B cell (primary cell): ENCODE data around the gene CCDC191. TPM values are rescaled to one million over a fixed set of nuclear protein-coding genes. Genes with fewer than 3 reads are reported as not detected.

ENCODE experiments used
- ATAC-seq: fragments of 200-7000 bp; cut with Tn5 transposase; one replicate; pipeline ENCODE4 v1.10.0; 2021; ENCODE audit warnings: low read depth, mild to moderate bottlenecking, moderate number of reproducible peaks, moderate library complexity
- CTCF ChIA-PET: fragments of 350-600 bp; sonication (Branson Sonifier 250); formaldehyde crosslinking; loops from one replicate; lab custom pipeline; 2021; ENCODE audit warnings: antibody characterized with exemption, inconsistent platforms; lab: Charles Lee
- POLR2A ChIA-PET: fragments of 350-600 bp; sonication (Branson Sonifier 250); formaldehyde crosslinking; loops from one replicate; lab custom pipeline; 2021; ENCODE audit warnings: antibody characterized with exemption; lab: Charles Lee
- DNase-seq: peaks from one replicate; pipeline ENCODE4 v3.0.0; 2013
- H2AFZ ChIP-seq: 2 replicates; pipeline ENCODE4 v1.6.1; 2012; ENCODE audit warnings: mild to moderate bottlenecking, low read depth, low read length; ENCODE audit not compliant: insufficient read depth, poor library complexity, severe bottlenecking
- H3K27ac ChIP-seq, 2 donors: 1 replicate in 1 of 2; 2 replicates in 1 of 2; pipeline ENCODE4 v1.5.1; 2012 to 2013; ENCODE audit warnings: low read length in 2 of 2, mild to moderate bottlenecking in 2 of 2, moderate library complexity in 1 of 2
- H3K27me3 ChIP-seq, 4 experiments: fragments of 200-600 bp in 1 of 4; sonication (generic) in 1 of 4; replicated peaks in 1 of 4; 1 replicate in 2 of 4; 2 replicates in 2 of 4; pipeline versions ENCODE4 v1.6.1 to v1.7.0; 2013 to 2016; ENCODE audit warnings: low read length in 3 of 4, mild to moderate bottlenecking in 2 of 4, mixed read lengths in 1 of 4, moderate library complexity in 1 of 4; ENCODE audit not compliant: insufficient read depth in 4 of 4, control insufficient read depth in 3 of 4; ENCODE audit errors: control extremely low read depth in 1 of 4
- H3K36me3 ChIP-seq, 2 experiments: replicated peaks in 1 of 2; 1 replicate in 1 of 2; 2 replicates in 1 of 2; pipeline versions ENCODE4 v1.6.1 to v1.7.1; 2013; ENCODE audit warnings: low read length in 1 of 2; ENCODE audit not compliant: insufficient read depth in 2 of 2, control insufficient read depth in 1 of 2; ENCODE audit errors: control extremely low read depth in 1 of 2, extremely low read depth in 1 of 2
- H3K4me1 ChIP-seq, 2 donors: fragments of 200-600 bp in 1 of 2; sonication (generic) in 1 of 2; 1 replicate in 1 of 2; 2 replicates in 1 of 2; pipeline versions ENCODE4 v1.5.1 to v1.6.1; 2013 to 2017; ENCODE audit warnings: low read length in 2 of 2; ENCODE audit not compliant: control insufficient read depth in 2 of 2, insufficient read depth in 2 of 2
- H3K4me2 ChIP-seq: replicated peaks from 2 replicates; pipeline ENCODE3; 2012; ENCODE audit warnings: mild to moderate bottlenecking, low read depth, low read length; ENCODE audit not compliant: poor library complexity, severe bottlenecking
- H3K4me3 ChIP-seq, 5 experiments: fragments of 200-600 bp in 1 of 5; sonication (generic) in 1 of 5; 1 replicate in 3 of 5; 2 replicates in 2 of 5; pipeline versions ENCODE4 v1.5.1 to v1.7.0; 2011 to 2016; ENCODE audit warnings: low read length in 4 of 5, mild to moderate bottlenecking in 4 of 5, low read depth in 2 of 5, control low read depth in 1 of 5, moderate library complexity in 1 of 5; ENCODE audit not compliant: insufficient read depth in 1 of 5; ENCODE audit errors: control extremely low read depth in 1 of 5, extremely low read depth in 1 of 5
- H3K79me2 ChIP-seq: fragments of 200-600 bp; sonication (generic); one replicate; pipeline ENCODE4 v1.6.0; 2016; ENCODE audit warnings: low read length; ENCODE audit not compliant: control insufficient read depth, insufficient read depth
- H3K9ac ChIP-seq: fragments of 200-600 bp; sonication (generic); 2 replicates; pipeline ENCODE4 v1.6.1; 2017; ENCODE audit warnings: mild to moderate bottlenecking, low read length, moderate library complexity
- H3K9me3 ChIP-seq, 3 donors: one replicate each; pipeline versions ENCODE4 v1.6.1 to v1.7.1; 2013; ENCODE audit warnings: low read length in 2 of 3; ENCODE audit not compliant: control insufficient read depth in 2 of 3, insufficient read depth in 1 of 3; ENCODE audit errors: control extremely low read depth in 1 of 3
- H4K20me1 ChIP-seq: 2 replicates; pipeline ENCODE4 v1.6.0; 2012; ENCODE audit warnings: mild to moderate bottlenecking, low read length; ENCODE audit not compliant: insufficient read depth, control insufficient read depth, poor library complexity, severe bottlenecking
- H3K27ac Mint-ChIP-seq: one replicate; pipeline ENCODE4 v1.8.0; 2021; ENCODE audit warnings: mixed read lengths
- H3K27me3 Mint-ChIP-seq: one replicate; pipeline ENCODE4 v1.8.0; 2021; ENCODE audit warnings: mixed read lengths
- H3K4me1 Mint-ChIP-seq: one replicate; pipeline ENCODE4 v1.8.0; 2021; ENCODE audit warnings: mixed read lengths
- H3K4me3 Mint-ChIP-seq: one replicate; pipeline ENCODE4 v1.8.0; 2021; ENCODE audit warnings: mixed read lengths
- H3K9me3 Mint-ChIP-seq: one replicate; pipeline ENCODE4 v1.8.0; 2022; ENCODE audit warnings: mixed read lengths; ENCODE audit not compliant: insufficient read depth
- EZH2 ChIP-seq: IDR thresholded peaks from 2 replicates; pipeline ENCODE4 v1.6.1; 2012; ENCODE audit warnings: borderline replicate concordance, low read depth, mild to moderate bottlenecking, moderate library complexity, low read length; ENCODE audit not compliant: insufficient read depth, poor library complexity, severe bottlenecking
- WGBS: methylation state at CpG from one replicate; pipeline ENCODE4 v1.1.5; 2013; ENCODE audit warnings: missing lambda C conversion rate; ENCODE audit not compliant: insufficient coverage; 5-methylcytosine and 5-hydroxymethylcytosine counted together
- intact Hi-C: fragments of 100-400 bp; cut with micrococcal nuclease; formaldehyde crosslinking; loops from one replicate; pipeline ENCODE4 v1.10.0; 2022
- polyA plus RNA-seq: library from polyadenylated mRNA; depleted of rRNA; stranded (reverse); fragments of >200 nt; gene quantifications from 2 replicates; pipeline ENCODE4 v1.2.3, GENCODE V29; 2012
- total RNA-seq, 2 donors: library from RNA; stranded (reverse); fragments of 120-200 nt in 1 of 2; gene quantifications; 1 replicate in 1 of 2; 2 replicates in 1 of 2; pipeline versions ENCODE4 v1.2.3 to v1.2.4, GENCODE V29; 2013 to 2022
- TF ChIP-seq, protein P1 (sequence below): fragments of 200-600 bp; IDR thresholded peaks from one replicate; pipeline ENCODE4 v1.8.0; 2022; ENCODE audit warnings: antibody characterized with exemption, mild to moderate bottlenecking

CCDC191 gene
- total and polyA plus RNA-seq, 2 donors (not counting 1 experiment from before 2014, with no cell fraction given), result 26.7 to 47.9 TPM

DNA sequence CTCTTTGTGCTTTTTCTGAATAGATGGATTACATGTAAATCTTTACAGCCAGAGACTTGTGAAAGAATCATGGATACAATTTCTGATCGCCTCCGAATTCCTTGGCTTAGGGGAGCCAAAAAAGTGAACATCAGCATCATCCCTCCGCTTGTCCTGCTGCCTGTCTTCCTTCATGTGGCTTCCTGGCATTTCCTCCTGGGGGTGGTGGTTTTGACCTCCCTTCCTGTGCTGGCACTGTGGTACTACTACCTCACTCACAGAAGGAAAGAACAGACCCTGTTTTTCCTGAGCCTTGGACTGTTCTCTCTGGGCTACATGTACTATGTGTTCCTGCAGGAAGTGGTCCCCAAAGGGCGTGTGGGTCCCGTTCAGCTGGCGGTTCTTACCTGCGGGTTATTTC lies 102.6 kb downstream of the CCDC191 start:
- CTCF ChIA-PET, result no interaction called here
- H3K27me3 Mint-ChIP-seq, result no peaks in the 10 kb centered on the region
- Histone ChIP-seq H3K27me3 (no peaks in the 10 kb centered on the region), H4K20me1 (no peaks in the 10 kb centered on the region), H3K79me2 (no peaks in the 10 kb centered on the region), H3K36me3 (peaks cover 17 to 44% of the 10 kb centered on the region in 2 experiments), H3K4me2 (no peak overlapping the region), H2AFZ (no peak overlapping the region), H3K27ac (no peak overlapping the region), H3K4me3 (no peak overlapping the region), H3K4me1 (peaks cover 6 to 12% of the 10 kb centered on the region in 2 donors), H3K9me3 (no peaks in the 10 kb centered on the region), H3K9ac (no peak overlapping the region)
- H3K27ac Mint-ChIP-seq, result no peak overlapping the region
- intact Hi-C loops, result no loop called here
- DNase-seq (no peak), ATAC-seq (no peak)
- peaks cover 20% of the 10 kb centered on the region for H3K4me1 Mint-ChIP-seq
- H3K4me3 Mint-ChIP-seq, result no peak overlapping the region
- POLR2A ChIA-PET, result no interaction called here
- TF ChIP-seq EZH2, result no peak
- TF ChIP-seq, protein P1, sequence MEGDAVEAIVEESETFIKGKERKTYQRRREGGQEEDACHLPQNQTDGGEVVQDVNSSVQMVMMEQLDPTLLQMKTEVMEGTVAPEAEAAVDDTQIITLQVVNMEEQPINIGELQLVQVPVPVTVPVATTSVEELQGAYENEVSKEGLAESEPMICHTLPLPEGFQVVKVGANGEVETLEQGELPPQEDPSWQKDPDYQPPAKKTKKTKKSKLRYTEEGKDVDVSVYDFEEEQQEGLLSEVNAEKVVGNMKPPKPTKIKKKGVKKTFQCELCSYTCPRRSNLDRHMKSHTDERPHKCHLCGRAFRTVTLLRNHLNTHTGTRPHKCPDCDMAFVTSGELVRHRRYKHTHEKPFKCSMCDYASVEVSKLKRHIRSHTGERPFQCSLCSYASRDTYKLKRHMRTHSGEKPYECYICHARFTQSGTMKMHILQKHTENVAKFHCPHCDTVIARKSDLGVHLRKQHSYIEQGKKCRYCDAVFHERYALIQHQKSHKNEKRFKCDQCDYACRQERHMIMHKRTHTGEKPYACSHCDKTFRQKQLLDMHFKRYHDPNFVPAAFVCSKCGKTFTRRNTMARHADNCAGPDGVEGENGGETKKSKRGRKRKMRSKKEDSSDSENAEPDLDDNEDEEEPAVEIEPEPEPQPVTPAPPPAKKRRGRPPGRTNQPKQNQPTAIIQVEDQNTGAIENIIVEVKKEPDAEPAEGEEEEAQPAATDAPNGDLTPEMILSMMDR, result no peak
- WGBS, result 28% methylated on average over 7 of the region's 7 CpGs
- no peaks in the 10 kb centered on the region for H3K9me3 Mint-ChIP-seq

DNA sequence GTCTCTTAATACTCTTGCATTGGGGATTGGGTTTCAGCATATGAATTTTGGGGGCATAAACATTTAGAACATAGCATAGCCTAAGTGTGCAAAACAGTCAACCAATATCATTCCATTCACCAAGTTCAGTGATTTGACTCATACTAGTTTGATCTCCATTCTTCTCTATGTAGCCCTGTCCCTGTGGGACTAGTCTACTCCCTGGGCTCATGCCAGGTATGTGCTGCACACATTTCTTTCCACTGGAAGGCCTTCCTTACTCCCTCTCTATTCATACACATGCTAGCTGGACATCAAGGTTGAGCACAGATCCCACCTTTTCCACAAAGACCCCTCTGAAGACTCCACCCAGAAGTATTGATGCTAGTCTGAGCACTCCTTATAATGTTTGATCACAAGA lies 103.4 kb downstream of the CCDC191 start:
- POLR2A ChIA-PET, result no interaction called here

More for the DNA sequence above, 103.4 kb downstream of the CCDC191 start:
- Histone ChIP-seq H3K4me2 (no peak overlapping the region), H3K9me3 (no peaks in the 10 kb centered on the region), H3K4me1 (peaks cover 11 to 14% of the 10 kb centered on the region in 2 donors), H3K27ac (no peak overlapping the region), H2AFZ (no peak overlapping the region), H3K9ac (no peak overlapping the region), H3K36me3 (peaks cover 14 to 36% of the 10 kb centered on the region in 2 experiments), H3K27me3 (no peaks in the 10 kb centered on the region), H3K79me2 (no peaks in the 10 kb centered on the region), H4K20me1 (no peaks in the 10 kb centered on the region), H3K4me3 (no peak overlapping the region)
- TF ChIP-seq, protein P1, result no peak
- TF ChIP-seq EZH2, result no peak
- Mint-ChIP-seq H3K27ac (no peak overlapping the region), H3K4me3 (no peak overlapping the region), H3K27me3 (no peaks in the 10 kb centered on the region), H3K9me3 (no peaks in the 10 kb centered on the region), H3K4me1 (peaks cover 23% of the 10 kb centered on the region)
- ATAC-seq (no peak), DNase-seq (no peak)
- intact Hi-C loops, result no loop called here
- CTCF ChIA-PET, result no interaction called here
